ENCODE results near the gene PTPRN2. TPM values are rescaled to one million over a fixed set of nuclear protein-coding genes. Genes with fewer than 3 reads are reported as not detected.

The PTPRN2 gene
- total RNA-seq, 1 donor from 2014 or later: 15.4 TPM

DNA sequence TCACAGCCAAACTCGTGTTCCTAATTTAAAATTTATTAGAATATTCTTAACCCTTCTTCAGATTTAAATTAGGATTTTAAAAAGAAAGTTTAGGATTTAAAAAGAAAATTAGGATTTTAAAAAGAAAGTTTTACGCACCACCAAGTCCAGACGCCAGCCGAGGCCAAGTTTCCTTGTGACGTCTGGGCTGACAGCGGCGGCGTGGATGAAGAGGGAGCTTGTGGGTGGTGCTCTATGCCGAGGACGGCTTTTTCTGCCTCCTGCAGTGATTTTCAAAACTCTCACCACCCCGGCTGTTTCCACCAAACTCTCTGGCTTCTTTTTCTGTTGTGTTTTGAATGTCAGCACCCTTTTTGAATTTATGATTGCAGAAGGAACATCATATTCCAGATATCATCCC is 997.9 kb downstream of the PTPRN2 start:
- TF ChIP-seq, protein P1, sequence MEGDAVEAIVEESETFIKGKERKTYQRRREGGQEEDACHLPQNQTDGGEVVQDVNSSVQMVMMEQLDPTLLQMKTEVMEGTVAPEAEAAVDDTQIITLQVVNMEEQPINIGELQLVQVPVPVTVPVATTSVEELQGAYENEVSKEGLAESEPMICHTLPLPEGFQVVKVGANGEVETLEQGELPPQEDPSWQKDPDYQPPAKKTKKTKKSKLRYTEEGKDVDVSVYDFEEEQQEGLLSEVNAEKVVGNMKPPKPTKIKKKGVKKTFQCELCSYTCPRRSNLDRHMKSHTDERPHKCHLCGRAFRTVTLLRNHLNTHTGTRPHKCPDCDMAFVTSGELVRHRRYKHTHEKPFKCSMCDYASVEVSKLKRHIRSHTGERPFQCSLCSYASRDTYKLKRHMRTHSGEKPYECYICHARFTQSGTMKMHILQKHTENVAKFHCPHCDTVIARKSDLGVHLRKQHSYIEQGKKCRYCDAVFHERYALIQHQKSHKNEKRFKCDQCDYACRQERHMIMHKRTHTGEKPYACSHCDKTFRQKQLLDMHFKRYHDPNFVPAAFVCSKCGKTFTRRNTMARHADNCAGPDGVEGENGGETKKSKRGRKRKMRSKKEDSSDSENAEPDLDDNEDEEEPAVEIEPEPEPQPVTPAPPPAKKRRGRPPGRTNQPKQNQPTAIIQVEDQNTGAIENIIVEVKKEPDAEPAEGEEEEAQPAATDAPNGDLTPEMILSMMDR (conservative IDR thresholded peaks at IDR 0.05): no peak
- no peaks in the 10 kb centered on the region for H3K4me1 Mint-ChIP-seq (ENCODE audit: unreplicated experiment)
- no peak overlapping the region for H3K4me3 Mint-ChIP-seq
- H3K36me3 Mint-ChIP-seq: no peaks in the 10 kb centered on the region
- peaks cover 10% of the 10 kb centered on the region for H3K27me3 Mint-ChIP-seq
- no peak overlapping the region for H3K27ac Mint-ChIP-seq
- no peak for DNase-seq (ENCODE audit: extremely low spot score, unreplicated experiment)
- no peaks in the 10 kb centered on the region for H3K9me3 Mint-ChIP-seq

DNA sequence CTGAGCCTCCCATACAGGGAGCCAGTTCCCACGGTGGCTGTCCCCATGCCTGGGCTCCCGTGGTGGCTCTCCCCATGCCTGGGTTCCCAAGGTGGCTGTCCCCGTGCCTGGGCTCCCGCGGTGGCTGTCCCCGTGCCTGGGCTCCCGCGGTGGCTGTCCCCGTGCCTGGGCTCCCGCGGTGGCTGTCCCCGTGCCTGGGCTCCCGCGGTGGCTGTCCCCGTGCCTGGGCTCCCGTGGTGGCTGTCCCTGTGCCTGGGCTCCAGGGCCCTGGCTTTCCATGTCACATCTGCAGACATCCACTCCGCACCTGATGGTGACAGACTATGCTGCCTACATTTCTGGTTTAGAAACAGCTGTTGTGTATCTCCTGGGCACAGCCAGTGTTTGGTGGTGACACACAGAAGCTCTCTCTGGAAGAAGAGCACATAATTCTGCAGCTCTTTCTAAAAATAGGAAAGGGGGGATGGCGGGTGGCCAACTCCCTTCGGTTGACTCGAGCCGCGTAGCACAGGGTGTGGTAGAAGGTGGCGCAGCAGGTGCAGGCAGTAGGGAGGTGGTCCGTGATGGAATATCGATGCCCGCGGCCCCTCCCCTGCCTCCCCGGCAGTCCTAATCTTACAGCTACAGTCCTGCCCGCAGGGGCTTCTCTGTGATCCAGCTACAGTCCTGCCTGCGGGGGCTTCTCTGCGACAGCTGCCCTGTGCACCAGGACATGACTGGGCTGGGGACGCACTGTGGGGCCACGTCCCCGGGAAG is 999.6 kb downstream of the PTPRN2 start:
- no peaks in the 10 kb centered on the region for H3K36me3 Mint-ChIP-seq

DNA sequence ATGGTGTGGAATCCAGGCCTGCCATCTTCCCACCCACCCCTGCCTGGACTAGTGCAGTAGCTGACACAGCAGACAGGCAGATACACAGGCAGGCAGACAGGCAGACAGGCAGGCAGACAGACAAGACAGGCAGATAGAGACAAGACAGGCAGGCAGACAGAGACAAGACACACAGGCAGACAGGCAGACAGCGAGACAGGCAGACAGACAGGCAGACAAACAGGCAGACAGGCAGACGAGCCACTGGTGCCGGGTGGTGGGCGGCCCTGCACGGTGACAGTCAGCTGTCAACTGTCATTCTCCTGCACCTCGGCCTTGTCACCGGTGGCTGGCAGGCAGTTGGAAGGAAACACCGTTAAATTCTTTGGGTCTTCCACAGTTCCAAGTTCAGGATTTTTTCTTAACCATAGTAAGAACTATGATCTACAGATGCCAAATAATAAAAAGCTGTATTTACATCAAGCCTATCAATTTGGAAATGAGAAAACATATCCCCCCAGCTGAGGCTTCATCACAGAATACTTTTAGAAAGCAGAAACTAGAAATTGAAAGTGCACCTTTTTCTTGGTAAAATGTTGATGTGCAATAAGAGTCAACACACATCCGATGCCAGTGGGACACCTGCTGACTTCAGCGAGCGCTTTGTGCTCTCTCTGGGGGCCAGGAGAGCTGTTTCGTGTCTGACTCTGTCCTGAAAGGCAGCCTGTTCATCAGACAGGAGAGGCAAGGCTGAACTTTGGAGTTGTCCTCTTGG is 1000.4 kb downstream of the PTPRN2 start:
- no peak for DNase-seq (ENCODE audit: extremely low spot score, unreplicated experiment)
- TF ChIP-seq, protein P1 (conservative IDR thresholded peaks at IDR 0.05): no peak
- H3K4me1 Mint-ChIP-seq (ENCODE audit: unreplicated experiment): no peaks in the 10 kb centered on the region
- H3K27me3 Mint-ChIP-seq: peaks cover 18% of the 10 kb centered on the region
- no peak overlapping the region for H3K4me3 Mint-ChIP-seq
- no peak overlapping the region for H3K27ac Mint-ChIP-seq
- H3K9me3 Mint-ChIP-seq: no peaks in the 10 kb centered on the region
- no peaks in the 10 kb centered on the region for H3K36me3 Mint-ChIP-seq

More for the DNA sequence above, 999.6 kb downstream of the PTPRN2 start:
- no peak overlapping the region for H3K4me3 Mint-ChIP-seq
- no peak for DNase-seq (ENCODE audit: extremely low spot score, unreplicated experiment)
- TF ChIP-seq, protein P1 (conservative IDR thresholded peaks at IDR 0.05): no peak
- peaks cover 16% of the 10 kb centered on the region for H3K27me3 Mint-ChIP-seq
- H3K27ac Mint-ChIP-seq: no peak overlapping the region
- H3K4me1 Mint-ChIP-seq (ENCODE audit: unreplicated experiment): no peaks in the 10 kb centered on the region
- no peaks in the 10 kb centered on the region for H3K9me3 Mint-ChIP-seq

DNA sequence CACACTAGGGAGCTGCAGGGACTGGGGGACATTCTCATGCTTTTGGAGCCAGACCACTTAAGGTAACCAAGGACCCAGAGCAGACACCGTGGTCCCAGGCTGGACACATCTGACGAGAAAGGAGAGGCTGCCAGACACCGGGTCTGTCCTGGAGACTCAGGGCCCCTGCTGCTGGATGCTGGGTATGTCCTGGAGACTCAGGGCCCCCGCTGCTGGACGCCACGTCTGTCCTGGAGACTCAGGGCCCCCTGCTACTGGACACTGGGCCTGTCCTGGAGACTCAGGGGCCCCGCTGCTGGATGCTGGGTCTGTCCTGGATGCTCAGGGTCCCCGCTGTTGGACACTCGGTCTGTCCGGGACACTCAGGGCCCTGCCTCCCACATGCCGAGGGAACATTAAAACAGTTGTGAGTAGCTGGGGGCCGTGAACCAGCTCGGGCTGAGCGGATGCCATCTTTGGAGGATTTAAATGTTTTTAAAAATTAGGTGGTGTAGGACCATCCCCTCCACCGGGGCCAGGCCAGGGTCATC is 1001.1 kb downstream of the PTPRN2 start:
- TF ChIP-seq, protein P1 (conservative IDR thresholded peaks at IDR 0.05): no peak
- DNase-seq (ENCODE audit: extremely low spot score, unreplicated experiment): no peak
- Mint-ChIP-seq H3K9me3 (no peaks in the 10 kb centered on the region), H3K4me1 (ENCODE audit: unreplicated experiment) (no peaks in the 10 kb centered on the region), H3K4me3 (no peak overlapping the region), H3K27me3 (peaks cover 14% of the 10 kb centered on the region), H3K27ac (no peak overlapping the region), H3K36me3 (no peaks in the 10 kb centered on the region)

DNA sequence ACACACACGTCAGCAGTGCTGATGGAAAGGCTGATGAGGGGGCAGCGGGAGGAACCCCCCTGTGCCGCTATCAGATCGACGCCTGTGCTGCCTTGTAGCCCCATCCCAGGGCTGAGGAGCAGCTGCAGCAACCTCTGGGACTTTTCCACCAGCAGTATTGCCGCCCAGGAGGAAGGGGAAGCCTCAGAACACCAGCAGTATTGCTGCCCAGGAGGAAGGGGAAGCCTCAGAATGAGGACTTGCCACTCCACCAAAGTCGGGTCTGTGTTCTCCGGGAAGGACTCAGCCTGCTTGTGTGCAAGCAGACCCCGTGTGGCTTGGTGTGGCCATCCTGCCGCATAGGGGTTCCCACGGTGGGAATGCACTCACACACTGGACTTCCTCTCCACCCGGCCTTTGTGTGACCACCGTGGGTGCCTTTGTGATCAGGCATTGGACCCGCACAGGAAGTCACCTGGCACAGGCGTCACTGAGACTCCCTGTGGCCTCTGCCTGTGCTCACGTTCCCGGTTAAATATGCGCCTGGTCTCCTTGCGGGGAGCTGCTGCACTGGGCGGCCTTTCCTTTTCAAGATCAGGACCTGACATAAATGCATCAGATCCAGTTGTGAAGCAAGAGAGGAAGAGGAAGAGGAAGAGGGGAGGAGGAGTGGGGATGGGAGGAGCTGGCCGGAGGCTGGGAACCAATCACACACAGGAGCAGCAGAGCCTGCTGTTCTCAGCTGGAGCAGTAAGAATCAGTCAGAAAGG is 1002.3 kb downstream of the PTPRN2 start:
- TF ChIP-seq, protein P1 (conservative IDR thresholded peaks at IDR 0.05): no peak

More for the DNA sequence above, 1002.3 kb downstream of the PTPRN2 start:
- H3K9me3 Mint-ChIP-seq: no peaks in the 10 kb centered on the region
- no peak overlapping the region for H3K4me3 Mint-ChIP-seq
- DNase-seq (ENCODE audit: extremely low spot score, unreplicated experiment): no peak
- no peaks in the 10 kb centered on the region for H3K4me1 Mint-ChIP-seq (ENCODE audit: unreplicated experiment)
- H3K36me3 Mint-ChIP-seq: no peaks in the 10 kb centered on the region
- H3K27me3 Mint-ChIP-seq: peaks cover 14% of the 10 kb centered on the region
- H3K27ac Mint-ChIP-seq: no peak overlapping the region

Measured in type B pancreatic cell (in vitro differentiated cells).